SU-DHL-6 (cell line): ENCODE measurements around the gene TMEM178B.

Experiments used
- H2AFZ ChIP-seq: fragments of 200-600 bp; sonication (generic); 2 replicates; pipeline ENCODE4 v1.6.1; 2014; ENCODE audit warnings: low read depth, mild to moderate bottlenecking, moderate library complexity, mixed read lengths, antibody characterized with exemption, low read length; ENCODE audit not compliant: severe bottlenecking
- H3F3A ChIP-seq: fragments of 200-600 bp; shearing (Covaris generic); 2 replicates; pipeline ENCODE4 v1.6.0; 2016; ENCODE audit warnings: antibody characterized with exemption, mild to moderate bottlenecking; ENCODE audit not compliant: insufficient read depth
- H3K27ac ChIP-seq: fragments of 200-600 bp; sonication (generic); 2 replicates; pipeline ENCODE4 v1.5.1; 2016; ENCODE audit warnings: low read depth, mild to moderate bottlenecking, low read length, moderate library complexity, mixed read lengths
- H3K27me3 ChIP-seq: fragments of 200-600 bp; sonication (generic), shearing (Covaris generic); 2 replicates; pipeline ENCODE4 v1.6.0; 2014; ENCODE audit warnings: mild to moderate bottlenecking, low read length
- H3K36me3 ChIP-seq: fragments of 200-600 bp; sonication (generic); 2 replicates; pipeline ENCODE4 v1.6.1; 2014; ENCODE audit warnings: mild to moderate bottlenecking, low read length, mixed read lengths
- H3K4me2 ChIP-seq: fragments of 300-600, 200-600 bp; shearing (Covaris generic), sonication (generic); 2 replicates; pipeline ENCODE4 v1.6.0; 2014; ENCODE audit warnings: low read length, low read depth, mild to moderate bottlenecking; ENCODE audit not compliant: poor library complexity, severe bottlenecking
- H3K4me3 ChIP-seq: fragments of 200-600 bp; sonication (generic); 2 replicates; pipeline ENCODE4 v1.5.1; 2014; ENCODE audit warnings: antibody characterized with exemption, low read length, mild to moderate bottlenecking, mixed read lengths; ENCODE audit not compliant: insufficient read depth, poor library complexity, severe bottlenecking
- H3K79me2 ChIP-seq: fragments of 200-600 bp; sonication (generic); 2 replicates; pipeline ENCODE4 v1.6.1; 2014; ENCODE audit warnings: mild to moderate bottlenecking, low read length, moderate library complexity; ENCODE audit not compliant: insufficient read depth
- H3K9ac ChIP-seq: fragments of 200-600 bp; sonication (generic); 2 replicates; pipeline ENCODE4 v1.7.0; 2014; ENCODE audit warnings: mild to moderate bottlenecking, low read length
- H3K9me2 ChIP-seq: fragments of 200-600 bp; sonication (generic); replicated peaks from 2 replicates; pipeline ENCODE4 v1.6.1; 2014; ENCODE audit warnings: low read length; ENCODE audit not compliant: insufficient read depth
- H3K9me3 ChIP-seq: fragments of 200-600 bp; sonication (generic); 2 replicates; pipeline ENCODE4 v1.6.1; 2014; ENCODE audit warnings: low read length, mixed read lengths; ENCODE audit not compliant: insufficient read depth
- H4K20me1 ChIP-seq: fragments of 200-600 bp; sonication (generic); 2 replicates; pipeline ENCODE4 v1.6.1; 2014; ENCODE audit warnings: low read depth, mild to moderate bottlenecking, antibody characterized with exemption, low read length, moderate library complexity, mixed read lengths
- EZH2phosphoT487 ChIP-seq: fragments of 200-600 bp; sonication (generic), shearing (Covaris generic); conservative IDR thresholded peaks from 2 replicates; pipeline ENCODE4 v1.6.1; 2018; ENCODE audit warnings: mild to moderate bottlenecking, antibody characterized with exemption, low read length, moderate library complexity, mixed read lengths
- TF ChIP-seq, protein P1 (sequence below): fragments of 200-600 bp; sonication (generic); IDR thresholded peaks from one replicate; pipeline ENCODE4 v1.5.1; 2017; ENCODE audit warnings: antibody characterized with exemption, mild to moderate bottlenecking, low read length, moderate library complexity; ENCODE audit not compliant: insufficient read depth, poor library complexity, severe bottlenecking

The TMEM178B gene

DNA sequence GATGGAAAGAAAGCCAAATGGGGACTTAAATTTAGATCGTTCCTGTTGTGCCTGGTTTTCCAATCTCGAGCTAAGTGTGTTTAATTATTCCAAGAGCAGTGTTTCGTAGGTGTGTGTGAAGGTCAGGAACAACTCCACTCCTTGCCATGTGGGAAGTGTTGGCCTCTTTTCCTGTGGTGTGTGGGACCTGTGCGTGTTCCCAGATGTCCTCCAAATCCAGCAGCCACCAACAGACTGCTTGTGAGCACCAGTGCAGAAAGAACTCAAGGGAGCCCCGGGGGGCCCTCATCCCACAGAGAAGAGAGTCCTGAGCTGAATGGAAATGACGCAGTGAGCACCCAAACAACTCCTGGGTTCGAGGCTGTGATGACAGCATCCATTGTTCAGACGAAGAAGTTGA lies 227.7 kb downstream of the TMEM178B start:
- Histone ChIP-seq H3F3A (no peaks in the 10 kb centered on the region), H2AFZ (no peak overlapping the region), H3K27me3 (no peaks in the 10 kb centered on the region), H3K36me3 (no peaks in the 10 kb centered on the region), H3K27ac (no peak overlapping the region), H3K79me2 (no peaks in the 10 kb centered on the region), H3K4me3 (no peak overlapping the region), H3K9me3 (no peaks in the 10 kb centered on the region), H3K4me2 (no peak overlapping the region), H3K9me2 (no peaks in the 10 kb centered on the region; the same call in 1 of the 2 replicates), H3K9ac (no peak overlapping the region), H4K20me1 (no peaks in the 10 kb centered on the region)
- no peak for TF ChIP-seq EZH2phosphoT487
- TF ChIP-seq, protein P1, sequence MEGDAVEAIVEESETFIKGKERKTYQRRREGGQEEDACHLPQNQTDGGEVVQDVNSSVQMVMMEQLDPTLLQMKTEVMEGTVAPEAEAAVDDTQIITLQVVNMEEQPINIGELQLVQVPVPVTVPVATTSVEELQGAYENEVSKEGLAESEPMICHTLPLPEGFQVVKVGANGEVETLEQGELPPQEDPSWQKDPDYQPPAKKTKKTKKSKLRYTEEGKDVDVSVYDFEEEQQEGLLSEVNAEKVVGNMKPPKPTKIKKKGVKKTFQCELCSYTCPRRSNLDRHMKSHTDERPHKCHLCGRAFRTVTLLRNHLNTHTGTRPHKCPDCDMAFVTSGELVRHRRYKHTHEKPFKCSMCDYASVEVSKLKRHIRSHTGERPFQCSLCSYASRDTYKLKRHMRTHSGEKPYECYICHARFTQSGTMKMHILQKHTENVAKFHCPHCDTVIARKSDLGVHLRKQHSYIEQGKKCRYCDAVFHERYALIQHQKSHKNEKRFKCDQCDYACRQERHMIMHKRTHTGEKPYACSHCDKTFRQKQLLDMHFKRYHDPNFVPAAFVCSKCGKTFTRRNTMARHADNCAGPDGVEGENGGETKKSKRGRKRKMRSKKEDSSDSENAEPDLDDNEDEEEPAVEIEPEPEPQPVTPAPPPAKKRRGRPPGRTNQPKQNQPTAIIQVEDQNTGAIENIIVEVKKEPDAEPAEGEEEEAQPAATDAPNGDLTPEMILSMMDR, result no peak

DNA sequence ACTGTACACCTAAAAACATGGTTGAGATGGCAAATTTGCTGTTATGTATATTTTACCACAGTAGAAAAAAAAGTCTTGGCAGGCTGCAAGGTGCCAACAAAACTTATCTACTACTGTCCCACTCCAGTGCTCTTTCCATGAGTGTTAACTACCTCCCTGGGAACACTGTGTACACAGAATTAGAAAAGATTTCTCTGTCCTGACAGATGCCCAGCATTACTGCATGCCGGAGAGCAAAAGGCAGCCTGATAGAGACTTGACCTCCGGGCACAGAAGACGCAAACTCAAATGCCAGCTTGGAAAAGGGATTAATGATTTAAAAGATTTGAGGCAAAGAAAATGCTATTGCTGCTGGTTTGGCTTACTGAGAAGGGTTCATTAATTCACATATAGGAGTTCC lies 228.8 kb downstream of the TMEM178B start:
- no peaks in the 10 kb centered on the region; the same call in 1 of the 2 replicates for H3K9me2 ChIP-seq
- H3K79me2 ChIP-seq, result no peaks in the 10 kb centered on the region
- H2AFZ ChIP-seq, result no peak overlapping the region
- H4K20me1 ChIP-seq, result no peaks in the 10 kb centered on the region
- H3K9me3 ChIP-seq, result no peaks in the 10 kb centered on the region
- H3K4me3 ChIP-seq, result no peak overlapping the region
- no peak overlapping the region for H3K4me2 ChIP-seq
- no peak overlapping the region for H3K27ac ChIP-seq
- TF ChIP-seq, protein P1, result no peak
- TF ChIP-seq EZH2phosphoT487, result no peak
- H3K27me3 ChIP-seq, result no peaks in the 10 kb centered on the region
- H3K36me3 ChIP-seq, result no peaks in the 10 kb centered on the region
- no peak overlapping the region for H3K9ac ChIP-seq
- H3F3A ChIP-seq, result no peaks in the 10 kb centered on the region

DNA sequence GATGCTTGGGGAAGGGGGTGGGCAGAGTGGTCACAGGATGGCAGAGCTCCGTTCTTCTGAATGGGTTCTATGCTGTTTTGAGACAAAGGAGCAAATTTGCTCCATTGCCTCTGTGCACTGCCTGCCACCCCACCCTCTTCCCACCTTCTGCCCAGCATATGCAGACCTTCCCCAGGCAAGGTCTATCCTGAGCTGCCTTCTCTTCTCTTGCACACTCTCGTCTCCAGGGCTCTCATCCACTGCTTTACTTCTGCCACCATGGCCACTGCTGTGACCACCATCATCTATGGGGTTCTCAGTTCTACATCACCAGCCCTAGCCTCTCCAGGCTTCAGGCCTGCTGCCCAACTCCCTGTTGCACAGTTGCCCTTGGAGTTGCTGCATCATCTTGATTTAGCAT lies 230.4 kb downstream of the TMEM178B start:
- Histone ChIP-seq H3K9ac (no peak overlapping the region), H3K9me3 (no peaks in the 10 kb centered on the region), H3K27me3 (no peaks in the 10 kb centered on the region), H3K36me3 (no peaks in the 10 kb centered on the region), H3K27ac (no peak overlapping the region), H3K79me2 (no peaks in the 10 kb centered on the region), H3K4me3 (no peak overlapping the region), H2AFZ (no peak overlapping the region), H4K20me1 (no peaks in the 10 kb centered on the region), H3K9me2 (no peaks in the 10 kb centered on the region; the same call in 1 of the 2 replicates), H3F3A (no peaks in the 10 kb centered on the region), H3K4me2 (no peak overlapping the region)
- TF ChIP-seq, protein P1, result no peak
- TF ChIP-seq EZH2phosphoT487, result no peak

DNA sequence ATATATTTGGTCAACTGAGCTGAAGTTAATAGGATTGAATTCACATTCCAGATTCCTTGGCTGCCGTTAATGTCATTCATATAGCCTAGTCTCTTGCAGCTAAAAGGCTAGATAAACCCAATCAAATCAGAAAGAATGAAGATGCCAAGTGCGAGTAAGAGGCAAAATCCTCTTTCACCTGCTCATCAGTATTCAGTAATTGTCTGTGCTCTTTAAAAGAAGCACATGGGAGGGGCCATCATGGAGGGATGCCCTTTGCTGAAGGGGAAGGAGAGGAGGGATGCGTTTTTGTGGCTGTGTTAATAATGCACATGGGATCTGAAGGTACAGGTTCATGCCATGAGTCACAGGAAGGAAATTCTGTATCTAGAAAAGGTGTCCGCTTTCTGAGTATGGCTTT lies 232.2 kb downstream of the TMEM178B start:
- H3K4me3 ChIP-seq, result no peak overlapping the region
- no peaks in the 10 kb centered on the region for H3K79me2 ChIP-seq
- H3K27ac ChIP-seq, result no peak overlapping the region
- no peaks in the 10 kb centered on the region for H3K9me3 ChIP-seq
- H3K9me2 ChIP-seq, result no peaks in the 10 kb centered on the region
- H3K4me2 ChIP-seq, result no peak overlapping the region
- no peaks in the 10 kb centered on the region for H4K20me1 ChIP-seq
- H3K27me3 ChIP-seq, result no peaks in the 10 kb centered on the region
- H2AFZ ChIP-seq, result no peak overlapping the region
- no peaks in the 10 kb centered on the region for H3F3A ChIP-seq
- no peaks in the 10 kb centered on the region for H3K36me3 ChIP-seq
- H3K9ac ChIP-seq, result no peak overlapping the region
- no peak for TF ChIP-seq EZH2phosphoT487
- TF ChIP-seq, protein P1, result no peak
